Right lobe of liver (tissue), 6 donors: Measurements from ENCODE around the gene POU6F1. TPM values are rescaled to one million over a fixed set of nuclear protein-coding genes. Genes with fewer than 3 reads are reported as not detected.

ENCODE experiments used
- ATAC-seq, 4 donors: fragments of 200-7000 bp; cut with Tn5 transposase; one replicate each; pipeline ENCODE4 v1.9.1; 2020; ENCODE audit warnings: mild to moderate bottlenecking in 4 of 4, moderate library complexity in 4 of 4
- DNase-seq, 3 donors: peaks; one replicate each; pipeline ENCODE4 v3.0.0-alpha.2; 2020
- H3K27ac ChIP-seq, 3 donors: fragments of 200-600 bp; one replicate each; pipeline ENCODE4 v1.8.0; 2022
- H3K27me3 ChIP-seq, 2 donors: fragments of 200-600 bp; one replicate each; pipeline ENCODE4 v1.8.0; 2022
- H3K36me3 ChIP-seq, 4 donors: fragments of 200-600 bp; sonication (generic) in 1 of 4; one replicate each; pipeline versions ENCODE4 v1.5.1 to v1.8.0; 2017 to 2022; ENCODE audit warnings: control low read depth in 1 of 4
- H3K4me1 ChIP-seq, 4 donors: fragments of 200-600 bp; sonication (generic) in 1 of 4; one replicate each; pipeline versions ENCODE4 v1.5.1 to v1.8.0; 2017 to 2022; ENCODE audit warnings: control low read depth in 1 of 4
- H3K4me3 ChIP-seq, 3 donors: fragments of 200-600 bp; one replicate each; pipeline ENCODE4 v1.8.0; 2022
- H3K9me3 ChIP-seq, 4 donors: fragments of 200-600 bp; sonication (generic) in 1 of 4; one replicate each; pipeline versions ENCODE4 v1.5.1 to v1.8.0; 2017 to 2022; ENCODE audit warnings: control low read depth in 1 of 4
- POLR2A ChIP-seq: fragments of 450-650 bp; IDR thresholded peaks from one replicate; pipeline ENCODE4 v1.6.1; 2017; ENCODE audit warnings: antibody characterized with exemption, mild to moderate bottlenecking
- WGBS: methylation state at CpG from one replicate; pipeline ENCODE4 v1.1.6; 2018; ENCODE audit warnings: low coverage, low lambda C conversion rate; ENCODE audit not compliant: insufficient coverage; ENCODE audit errors: missing lambda C conversion rate; 5-methylcytosine and 5-hydroxymethylcytosine counted together
- intact Hi-C, 2 donors: fragments of 100-400 bp; cut with DNase I; formaldehyde crosslinking; loops; one replicate each; pipeline versions ENCODE4 v1.11.2 to v1.14.1; 2022
- total RNA-seq, 6 experiments: library from RNA; depleted of rRNA in 2 of 6; stranded (reverse); fragments of >200 nt in 2 of 6; fragmentation: NEBNext Ultra II Directional in 3 of 6; extraction: Animal tissue kit (Norgen Biotek cat#: 25700) in 3 of 6; gene quantifications; one replicate each; pipeline versions ENCODE4 v1.1.0 to v1.2.4, GENCODE V29; 2016 to 2023
- TF ChIP-seq, protein P1 (sequence below), 4 donors: fragments of 200-600 bp in 3 of 4; fragments of 450-650 bp in 1 of 4; IDR thresholded peaks; one replicate each; pipeline versions ENCODE4 v1.5.1 to v1.8.0; 2016 to 2022; ENCODE audit warnings: antibody characterized with exemption in 4 of 4, mild to moderate bottlenecking in 2 of 4
- donor health status: DM: no; HTN: yes; CAD: no.
- donor health status: DM: no; HTN: no; CAD: no.
- donor health status: DM: no; HTN: no; CAD: no.
- donor health status: DM: no; HTN: yes; CAD: no.
- donor health status: DM: no; HTN: yes; CAD: no.

POU6F1 gene
- total RNA-seq, 6 experiments from 2014 or later, result 2.5 to 7.0 (median 3.6) TPM

DNA sequence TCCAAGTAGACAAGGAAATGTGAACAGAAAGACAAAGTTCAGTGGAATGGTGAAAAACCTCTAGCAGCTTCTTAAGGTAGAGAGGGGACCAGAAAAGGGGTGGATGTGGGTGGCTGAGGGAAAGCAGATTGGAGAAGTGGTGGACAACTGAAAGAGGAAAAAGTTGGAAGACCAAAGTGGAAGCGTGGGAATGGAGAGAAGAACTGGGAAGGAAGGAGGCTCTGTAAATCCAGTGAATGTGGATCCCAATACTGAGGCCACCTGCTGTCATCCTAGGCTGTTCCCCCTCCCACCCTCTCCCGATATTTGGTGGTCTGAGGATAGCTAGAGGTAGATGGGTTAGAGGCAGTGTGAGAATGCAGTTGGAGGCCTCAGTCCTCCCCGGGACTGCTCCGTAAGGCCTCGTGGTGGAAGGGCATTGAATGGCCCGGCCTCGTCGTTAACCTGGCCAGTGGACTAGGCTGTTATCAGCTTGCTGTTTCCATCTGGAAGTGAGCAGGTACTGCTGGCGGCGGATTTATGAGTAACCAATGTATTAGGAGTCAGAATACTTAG is 822 bp upstream of the POU6F1 start:
- intact Hi-C loops, result no loop called here
- Histone ChIP-seq H3K9me3 (no peaks in the 10 kb centered on the region), H3K36me3 (no peaks in the 10 kb centered on the region), H3K4me3 (peak overlapping the region; percentile 75 to 83 (median 75)), H3K27me3 (no peaks in the 10 kb centered on the region), H3K27ac (peak overlapping the region; percentile 77 to 92 (median 87)), H3K4me1 (peaks cover 0 to 14% (median 3%) of the 10 kb centered on the region in 4 donors)
- ATAC-seq (peak; percentile 59 to 71 (median 63)), DNase-seq (peak in 2 of 3 donors; percentile 50 to 69)
- peak; percentile 13 for TF ChIP-seq POLR2A
- TF ChIP-seq, protein P1, sequence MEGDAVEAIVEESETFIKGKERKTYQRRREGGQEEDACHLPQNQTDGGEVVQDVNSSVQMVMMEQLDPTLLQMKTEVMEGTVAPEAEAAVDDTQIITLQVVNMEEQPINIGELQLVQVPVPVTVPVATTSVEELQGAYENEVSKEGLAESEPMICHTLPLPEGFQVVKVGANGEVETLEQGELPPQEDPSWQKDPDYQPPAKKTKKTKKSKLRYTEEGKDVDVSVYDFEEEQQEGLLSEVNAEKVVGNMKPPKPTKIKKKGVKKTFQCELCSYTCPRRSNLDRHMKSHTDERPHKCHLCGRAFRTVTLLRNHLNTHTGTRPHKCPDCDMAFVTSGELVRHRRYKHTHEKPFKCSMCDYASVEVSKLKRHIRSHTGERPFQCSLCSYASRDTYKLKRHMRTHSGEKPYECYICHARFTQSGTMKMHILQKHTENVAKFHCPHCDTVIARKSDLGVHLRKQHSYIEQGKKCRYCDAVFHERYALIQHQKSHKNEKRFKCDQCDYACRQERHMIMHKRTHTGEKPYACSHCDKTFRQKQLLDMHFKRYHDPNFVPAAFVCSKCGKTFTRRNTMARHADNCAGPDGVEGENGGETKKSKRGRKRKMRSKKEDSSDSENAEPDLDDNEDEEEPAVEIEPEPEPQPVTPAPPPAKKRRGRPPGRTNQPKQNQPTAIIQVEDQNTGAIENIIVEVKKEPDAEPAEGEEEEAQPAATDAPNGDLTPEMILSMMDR (IDR thresholded peaks at IDR 0.05), result no peak
- 29% methylated on average over 6 of the region's 10 CpGs for WGBS

DNA sequence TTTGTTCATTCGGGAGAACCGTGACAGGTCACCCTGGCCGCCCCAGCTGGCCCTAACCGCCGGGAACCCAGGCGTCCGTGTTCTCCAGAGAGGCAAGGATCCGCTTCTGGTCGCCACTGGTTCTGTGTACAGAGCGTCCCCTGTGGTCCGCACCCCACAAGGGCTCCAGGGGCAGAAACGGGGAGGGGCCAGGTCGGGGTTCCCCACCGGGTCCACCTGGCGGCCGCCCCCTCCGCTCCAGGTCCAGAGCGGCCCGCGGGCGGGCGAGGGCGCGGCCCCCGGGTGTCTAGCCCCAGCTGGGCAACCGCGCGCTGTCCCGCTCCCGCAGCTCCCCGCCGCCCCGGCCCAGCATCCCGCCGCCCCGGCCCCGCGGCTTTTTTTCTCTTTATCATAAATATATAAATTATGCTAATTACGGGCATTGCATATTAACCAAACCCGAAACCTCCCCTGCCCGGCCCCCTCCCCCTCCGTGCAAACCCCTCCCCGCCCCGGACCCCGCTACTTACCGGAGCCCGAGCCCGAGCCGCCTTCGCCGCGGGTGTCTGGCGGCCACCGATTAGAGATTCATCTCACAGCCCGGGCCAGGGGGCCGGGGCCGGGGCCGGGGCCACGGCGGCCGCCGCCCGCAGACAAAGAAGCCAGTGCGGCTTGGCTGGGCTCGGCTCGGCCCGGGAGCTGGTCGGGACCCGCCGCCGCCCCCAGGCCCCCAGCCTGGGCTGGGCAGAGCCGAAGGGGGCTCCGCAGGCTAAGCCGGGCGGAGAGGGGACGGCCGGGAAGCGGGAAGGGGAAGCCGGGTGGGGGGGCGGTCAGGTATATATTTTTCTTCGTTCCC is 512 bp downstream of the POU6F1 start:
- H3K27ac ChIP-seq, result peak overlapping the region; percentile 77 to 92 (median 87)
- ATAC-seq (peak; percentile 40 to 58 (median 56)), DNase-seq (peak; percentile 63 to 72 (median 66))
- 2% methylated on average over 26 of the region's 81 CpGs for whole genome bisulfite sequencing
- H3K36me3 ChIP-seq, result no peaks in the 10 kb centered on the region
- no peaks in the 10 kb centered on the region for H3K9me3 ChIP-seq
- H3K27me3 ChIP-seq, result no peaks in the 10 kb centered on the region
- intact Hi-C loops, result no loop called here
- H3K4me3 ChIP-seq, result peak overlapping the region; percentile 75 to 83 (median 75)
- peaks cover 0 to 14% (median 3%) of the 10 kb centered on the region in 4 donors for H3K4me1 ChIP-seq
- TF ChIP-seq, protein P1 (IDR thresholded peaks at IDR 0.05), result no peak
- no peak for TF ChIP-seq POLR2A

DNA sequence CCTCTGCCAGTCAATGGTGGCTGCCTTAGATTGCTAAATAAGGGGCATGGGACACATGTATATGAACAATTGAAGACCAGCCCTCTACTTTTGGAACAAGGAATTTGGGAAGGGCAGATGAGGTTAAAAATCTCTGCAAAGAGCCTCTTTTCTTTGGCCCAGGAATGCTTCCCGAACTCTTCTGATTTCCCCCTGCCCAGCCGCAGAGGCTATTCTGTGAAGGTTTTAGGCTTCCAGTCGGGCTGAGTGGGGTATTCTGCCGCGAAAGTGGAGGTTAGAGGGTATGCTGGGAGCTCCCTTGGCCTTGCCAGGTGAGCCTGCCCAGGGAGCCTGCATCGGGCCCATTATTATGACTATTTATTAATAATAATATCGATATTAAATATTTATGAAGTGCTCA is 1.2 kb downstream of the POU6F1 start:
- DNase-seq (no peak), ATAC-seq (no peak)
- Histone ChIP-seq H3K27me3 (no peaks in the 10 kb centered on the region), H3K9me3 (no peaks in the 10 kb centered on the region), H3K27ac (peak overlapping the region in 2 of 3 donors; percentile 77 to 92), H3K4me3 (peak overlapping the region; percentile 75 to 83 (median 75)), H3K36me3 (no peaks in the 10 kb centered on the region), H3K4me1 (peaks cover 0 to 14% (median 3%) of the 10 kb centered on the region in 4 donors)
- intact Hi-C loops, result no loop called here
- WGBS, result 49% methylated on average over 7 of the region's 7 CpGs
- TF ChIP-seq POLR2A, result no peak
- TF ChIP-seq, protein P1 (IDR thresholded peaks at IDR 0.05), result no peak

DNA sequence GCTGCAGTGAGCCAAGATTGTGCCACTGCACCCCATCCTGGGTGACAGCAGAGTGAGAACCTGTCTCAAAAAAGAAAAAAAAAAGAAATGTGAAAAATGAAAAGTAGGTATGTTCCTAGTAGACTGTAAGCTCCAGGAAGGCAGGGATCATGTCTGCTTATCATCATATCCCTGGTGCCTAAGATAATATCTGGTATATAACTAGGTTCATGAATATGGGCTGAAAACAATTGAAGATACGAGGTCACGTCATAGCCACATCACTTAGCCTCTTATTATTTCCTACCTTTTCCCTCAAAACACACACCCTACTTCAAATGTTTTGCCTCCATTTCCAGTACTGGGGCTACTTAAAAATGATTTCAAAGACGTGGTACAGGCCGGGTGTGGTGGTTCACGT is 3.0 kb downstream of the POU6F1 start:
- 83% methylated on average over 2 of the region's 5 CpGs for WGBS
- no peaks in the 10 kb centered on the region for H3K36me3 ChIP-seq
- ATAC-seq (no peak), DNase-seq (no peak)
- peaks cover 0 to 14% (median 3%) of the 10 kb centered on the region in 4 donors for H3K4me1 ChIP-seq
- no peak overlapping the region for H3K27ac ChIP-seq
- intact Hi-C loops, result no loop called here
- TF ChIP-seq POLR2A, result no peak
- TF ChIP-seq, protein P1 (IDR thresholded peaks at IDR 0.05), result no peak
- no peak overlapping the region for H3K4me3 ChIP-seq
- no peaks in the 10 kb centered on the region for H3K27me3 ChIP-seq
- H3K9me3 ChIP-seq, result no peaks in the 10 kb centered on the region
